Epithelial cell of proximal tubule (primary cell): ENCODE data around the gene DISC1. TPM values are rescaled to one million over a fixed set of nuclear protein-coding genes. Genes with fewer than 3 reads are reported as not detected.

Source experiments
- DNase-seq: peaks from one replicate; pipeline ENCODE4 v3.0.0-alpha.2; 2011; ENCODE audit warnings: low read depth
- H3K4me3 ChIP-seq: 2 replicates; pipeline ENCODE4 v1.5.1; 2011; ENCODE audit warnings: low read depth, mild to moderate bottlenecking, low read length
- CTCF ChIP-seq: conservative IDR thresholded peaks from 2 replicates; pipeline ENCODE4 v1.5.1; 2012; ENCODE audit warnings: low read depth, mild to moderate bottlenecking, low read length
- total RNA-seq: library from RNA; depleted of rRNA; stranded (reverse); fragments of >200 nt; gene quantifications from 2 replicates; pipeline ENCODE4 v1.2.3, GENCODE V29; 2015

Gene DISC1
- total RNA-seq, 1 donor from 2014 or later = 3.1 TPM

GRCh38 chr1:231597971-231598370 lies 28.6 kb upstream of the DISC1 start:
- DNase-seq = no peak
- no peak overlapping the region for H3K4me3 ChIP-seq
- TF ChIP-seq CTCF = no peak

GRCh38 chr1:231600458-231600976 lies 26.1 kb upstream of the DISC1 start:
- TF ChIP-seq CTCF = no peak
- no peak overlapping the region for H3K4me3 ChIP-seq
- DNase-seq = no peak

- TF ChIP-seq CTCF = no peak
- H3K4me3 ChIP-seq = no peak overlapping the region
- no peak for DNase-seq
These were observed 24.5 kb upstream of the DISC1 start for GRCh38 chr1:231601824-231602672.

- no peak overlapping the region for H3K4me3 ChIP-seq
- no peak for TF ChIP-seq CTCF
- no peak for DNase-seq
These were observed 24.0 kb upstream of the DISC1 start for GRCh38 chr1:231602673-231602984.

GRCh38 chr1:231603598-231604275 lies 22.9 kb upstream of the DISC1 start:
- peak overlapping the region; percentile 56 for H3K4me3 ChIP-seq
- peak; percentile 23 for DNase-seq
- peak; percentile 73 for TF ChIP-seq CTCF

- no peak for TF ChIP-seq CTCF
- no peak overlapping the region for H3K4me3 ChIP-seq
- DNase-seq = no peak
These were observed 22.3 kb upstream of the DISC1 start for GRCh38 chr1:231604276-231604621.
